ENCODE measurements around the gene SLC38A3. TPM values are rescaled to one million over a fixed set of nuclear protein-coding genes. Genes with fewer than 3 reads are reported as not detected.
A peak's percentile ranks its signal among the peaks of the same experiment; 100 is the strongest.

SLC38A3 gene
- total and polyA plus RNA-seq, 7 donors, result 0.12 to 12.7 (median 3.3) TPM

- TF ChIP-seq CTCF (IDR thresholded peaks at IDR 0.05), result no peak
- no peak overlapping the region for H3K4me3 ChIP-seq
- H3K27ac ChIP-seq, result no peak overlapping the region
- intact Hi-C loops (cut with DNase I), result no loop called here
- H3K27me3 ChIP-seq (ENCODE audit: insufficient read depth in 3 of 3, low read length in 2 of 3), result no peaks in the 10 kb centered on the region
- H3K36me3 ChIP-seq (ENCODE audit: insufficient read depth in 1 of 2, low read depth in 1 of 2), result peaks cover 0 to 6% of the 10 kb centered on the region in 2 donors
- ATAC-seq (peak in 1 of 4 donors; percentile 2), DNase-seq (no peak)
- H3K9me3 ChIP-seq, result no peaks in the 10 kb centered on the region
- WGBS, 3 donors, result 63 to 87% (median 80%) methylated on average over 3 of the region's 3 CpGs
- peaks cover 15% of the 10 kb centered on the region for H3K4me1 ChIP-seq
These were observed 7.9 kb downstream of the SLC38A3 start for GRCh38 chr3:50212971-50213370.

- ATAC-seq, result peak in 1 of 4 donors; percentile 20
These were observed 8.3 kb downstream of the SLC38A3 start for GRCh38 chr3:50213373-50213772.

GRCh38 chr3:50214824-50215223 lies 9.8 kb downstream of the SLC38A3 start:
- Histone ChIP-seq H3K4me3 (no peak overlapping the region), H3K9me3 (no peaks in the 10 kb centered on the region), H3K4me1 (peaks cover 25% of the 10 kb centered on the region), H3K36me3 (ENCODE audit: insufficient read depth in 1 of 2, low read depth in 1 of 2) (peaks cover 0 to 13% of the 10 kb centered on the region in 2 donors), H3K27ac (no peak overlapping the region), H3K27me3 (ENCODE audit: insufficient read depth in 3 of 3, low read length in 2 of 3) (no peaks in the 10 kb centered on the region)
- ATAC-seq (no peak), DNase-seq (no peak)
- no peak for TF ChIP-seq CTCF (IDR thresholded peaks at IDR 0.05)
- intact Hi-C loops (cut with DNase I), result no loop called here
- WGBS, 3 donors, result 37 to 58% (median 39%) methylated on average over 10 of the region's 10 CpGs

More at GRCh38 chr3:50213373-50213772, 8.3 kb downstream of the SLC38A3 start:
- no peak for TF ChIP-seq CTCF (IDR thresholded peaks at IDR 0.05)
- H3K27ac ChIP-seq, result no peak overlapping the region
- H3K4me3 ChIP-seq, result no peak overlapping the region
- 36 to 52% (median 45%) methylated on average over 10 to 12 of the region's 12 CpGs for WGBS, 3 donors
- intact Hi-C loops (cut with DNase I), result no loop called here
- no peaks in the 10 kb centered on the region for H3K27me3 ChIP-seq (ENCODE audit: insufficient read depth in 3 of 3, low read length in 2 of 3)
- H3K36me3 ChIP-seq (ENCODE audit: insufficient read depth in 1 of 2, low read depth in 1 of 2), result peaks cover 0 to 9% of the 10 kb centered on the region in 2 donors
- no peak for DNase-seq
- H3K4me1 ChIP-seq, result peaks cover 15% of the 10 kb centered on the region
- no peaks in the 10 kb centered on the region for H3K9me3 ChIP-seq

- H3K9me3 ChIP-seq, result no peaks in the 10 kb centered on the region
- peaks cover 25% of the 10 kb centered on the region for H3K4me1 ChIP-seq
- no peak overlapping the region for H3K27ac ChIP-seq
- H3K4me3 ChIP-seq, result no peak overlapping the region
- 70 to 74% (median 72%) methylated on average over 7 to 9 of the region's 9 CpGs for WGBS, 3 donors
- H3K36me3 ChIP-seq (ENCODE audit: insufficient read depth in 1 of 2, low read depth in 1 of 2), result peaks cover 0 to 13% of the 10 kb centered on the region in 2 donors
- no peaks in the 10 kb centered on the region for H3K27me3 ChIP-seq (ENCODE audit: insufficient read depth in 3 of 3, low read length in 2 of 3)
- TF ChIP-seq CTCF (IDR thresholded peaks at IDR 0.05), result no peak
- intact Hi-C loops (cut with DNase I), result no loop called here
- ATAC-seq (no peak), DNase-seq (no peak)
These were observed 10.5 kb downstream of the SLC38A3 start for GRCh38 chr3:50215529-50215928.

- intact Hi-C loops (cut with DNase I), result no loop called here
- Histone ChIP-seq H3K4me1 (peaks cover 21% of the 10 kb centered on the region), H3K9me3 (no peaks in the 10 kb centered on the region), H3K4me3 (no peak overlapping the region), H3K36me3 (ENCODE audit: insufficient read depth in 1 of 2, low read depth in 1 of 2) (peaks cover 0 to 13% of the 10 kb centered on the region in 2 donors), H3K27ac (no peak overlapping the region), H3K27me3 (ENCODE audit: insufficient read depth in 3 of 3, low read length in 2 of 3) (no peaks in the 10 kb centered on the region)
- no peak for TF ChIP-seq CTCF (IDR thresholded peaks at IDR 0.05)
- 79 to 82% (median 80%) methylated on average over 10 of the region's 10 CpGs for WGBS, 3 donors
- ATAC-seq (no peak), DNase-seq (no peak)
These were observed 12.6 kb downstream of the SLC38A3 start for GRCh38 chr3:50217681-50218080.

Data from psoas muscle (tissue), 8 donors.